Activated CD4-positive, alpha-beta T cell treated with anti-CD3 and anti-CD28 coated beads, Interleukin-2, amount 10 ng/mL, durations not matched to agents 24 days and 14 days (primary cell): ENCODE results near the gene CA5A. TPM values are rescaled to one million over a fixed set of nuclear protein-coding genes. Genes with fewer than 3 reads are reported as not detected.

ENCODE experiments used
- DNase-seq: peaks from one replicate; pipeline ENCODE4 v3.0.0; 2022
- H3K27ac Mint-ChIP-seq: one replicate; pipeline ENCODE4 v1.8.0; 2022; ENCODE audit warnings: mild to moderate bottlenecking, mixed read lengths
- H3K27me3 Mint-ChIP-seq: one replicate; pipeline ENCODE4 v1.8.0; 2022; ENCODE audit warnings: mixed read lengths
- H3K36me3 Mint-ChIP-seq: one replicate; pipeline ENCODE4 v1.8.0; 2022; ENCODE audit warnings: low read depth, mild to moderate bottlenecking, mixed read lengths
- H3K4me1 Mint-ChIP-seq: one replicate; pipeline ENCODE4 v1.8.0; 2021; ENCODE audit warnings: mixed read lengths
- H3K4me3 Mint-ChIP-seq: one replicate; pipeline ENCODE4 v1.8.0; 2022; ENCODE audit warnings: mild to moderate bottlenecking, moderate library complexity, mixed read lengths
- H3K9me3 Mint-ChIP-seq: one replicate; pipeline ENCODE4 v1.8.0; 2021; ENCODE audit warnings: mixed read lengths
- intact Hi-C: fragments of 100-400 bp; cut with micrococcal nuclease; formaldehyde crosslinking; loops from one replicate; pipeline ENCODE4 v1.15.1; 2023
- total RNA-seq: library from RNA; stranded (reverse); gene quantifications from 2 replicates; pipeline ENCODE4 v1.2.3, GENCODE V29; 2022

CA5A gene
- total RNA-seq, 1 donor from 2014 or later = not detected

- no peak overlapping the region for H3K27ac Mint-ChIP-seq
- intact Hi-C loops = no loop called here
- no peak overlapping the region for H3K4me3 Mint-ChIP-seq
- no peaks in the 10 kb centered on the region for H3K27me3 Mint-ChIP-seq
- no peak for DNase-seq
- H3K9me3 Mint-ChIP-seq = no peaks in the 10 kb centered on the region
- H3K36me3 Mint-ChIP-seq = peaks cover 46% of the 10 kb centered on the region
- H3K4me1 Mint-ChIP-seq = peaks cover 9% of the 10 kb centered on the region
Observed at GRCh38 chr16:87842209-87842869, 94.0 kb downstream of the CA5A start.

- Mint-ChIP-seq H3K4me1 (peaks cover 9% of the 10 kb centered on the region), H3K27me3 (no peaks in the 10 kb centered on the region), H3K27ac (no peak overlapping the region), H3K9me3 (no peaks in the 10 kb centered on the region), H3K4me3 (no peak overlapping the region), H3K36me3 (peaks cover 51% of the 10 kb centered on the region)
- no peak for DNase-seq
- intact Hi-C loops = no loop called here
Observed at GRCh38 chr16:87841340-87842208, 94.8 kb downstream of the CA5A start.

DNA sequence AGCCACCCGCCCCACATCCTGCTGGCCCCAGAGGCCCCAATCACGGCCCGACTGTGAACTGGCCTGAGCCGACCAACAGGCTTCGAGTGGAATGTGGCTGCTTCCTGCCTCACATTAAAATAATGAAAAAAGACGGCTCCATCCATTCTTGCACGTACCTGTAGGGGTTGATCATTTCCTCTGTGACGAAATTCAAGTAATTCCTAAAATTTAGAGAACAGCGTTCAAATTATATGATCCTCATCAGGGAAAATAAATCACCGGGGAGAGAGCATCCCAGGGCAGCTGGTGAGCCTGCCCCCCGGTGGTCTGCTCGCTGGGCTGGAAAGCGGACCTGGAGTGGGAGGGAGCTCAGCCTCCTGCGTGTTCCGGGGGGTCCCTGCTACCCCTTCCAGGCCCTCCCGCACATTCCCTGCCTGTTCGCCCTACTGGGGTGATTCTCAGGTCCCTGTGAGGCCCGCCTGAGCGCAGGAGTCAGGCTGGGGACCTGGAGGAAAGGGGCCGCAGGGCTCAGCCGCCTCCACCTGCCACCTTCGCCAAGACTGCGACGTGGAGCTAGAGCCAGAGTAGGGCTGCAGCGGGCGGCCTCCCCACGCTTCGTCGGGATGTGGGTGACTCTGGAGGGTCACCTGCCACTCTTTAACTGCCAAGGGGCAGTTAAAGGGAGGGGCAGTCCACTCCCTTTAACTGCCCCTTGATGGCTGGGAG is 95.9 kb downstream of the CA5A start:
- H3K9me3 Mint-ChIP-seq = no peaks in the 10 kb centered on the region
- intact Hi-C loops = no loop called here
- H3K4me1 Mint-ChIP-seq = peaks cover 8% of the 10 kb centered on the region
- DNase-seq = no peak
- H3K4me3 Mint-ChIP-seq = no peak overlapping the region
- peaks cover 57% of the 10 kb centered on the region for H3K36me3 Mint-ChIP-seq
- H3K27ac Mint-ChIP-seq = no peak overlapping the region
- no peaks in the 10 kb centered on the region for H3K27me3 Mint-ChIP-seq

GRCh38 chr16:87839542-87840270 is 96.6 kb downstream of the CA5A start:
- no peaks in the 10 kb centered on the region for H3K27me3 Mint-ChIP-seq
- H3K36me3 Mint-ChIP-seq = peaks cover 55% of the 10 kb centered on the region
- intact Hi-C loops = no loop called here
- no peak overlapping the region for H3K4me3 Mint-ChIP-seq
- no peak overlapping the region for H3K27ac Mint-ChIP-seq
- peaks cover 6% of the 10 kb centered on the region for H3K4me1 Mint-ChIP-seq
- H3K9me3 Mint-ChIP-seq = no peaks in the 10 kb centered on the region
- DNase-seq = no peak

- intact Hi-C loops = no loop called here
- peaks cover 5% of the 10 kb centered on the region for H3K4me1 Mint-ChIP-seq
- H3K27ac Mint-ChIP-seq = no peak overlapping the region
- H3K27me3 Mint-ChIP-seq = no peaks in the 10 kb centered on the region
- peaks cover 58% of the 10 kb centered on the region for H3K36me3 Mint-ChIP-seq
- no peak overlapping the region for H3K4me3 Mint-ChIP-seq
- H3K9me3 Mint-ChIP-seq = no peaks in the 10 kb centered on the region
- DNase-seq = no peak
Observed at GRCh38 chr16:87838643-87839541, 97.4 kb downstream of the CA5A start.

Other genes with a start within 250 kb of the CA5A start
- 76.1 and 91.0 TPM in 2 replicates for gene KLHDC4, start 170.5 kb downstream of the CA5A start, total RNA-seq
- 408 and 410 TPM in 2 replicates for gene SLC7A5, start 67.0 kb downstream of the CA5A start, total RNA-seq
- gene BANP, start 14.9 kb upstream of the CA5A start, total RNA-seq = 36.8 and 44.9 TPM in 2 replicates